OCI-LY7 (cell line): Measurements from ENCODE around the gene COL4A2.

Experiments used
- EZH2phosphoT487 ChIP-seq: fragments of 200-600 bp; sonication (generic); IDR thresholded peaks from 2 replicates; pipeline ENCODE4 v1.6.1; 2018; ENCODE audit warnings: low read depth, borderline replicate concordance, mild to moderate bottlenecking, mixed run types, antibody characterized with exemption, low read length, moderate library complexity, mixed read lengths
- TF ChIP-seq, protein P1 (sequence below): fragments of 200-600 bp; sonication (generic); conservative IDR thresholded peaks from 2 replicates; pipeline ENCODE4 v1.5.1; 2014; ENCODE audit warnings: mild to moderate bottlenecking, antibody characterized with exemption, low read length, moderate library complexity, mixed read lengths

GRCh38 chr13:110426735-110427134 lies 119.7 kb downstream of the COL4A2 start:
- TF ChIP-seq, protein P1, sequence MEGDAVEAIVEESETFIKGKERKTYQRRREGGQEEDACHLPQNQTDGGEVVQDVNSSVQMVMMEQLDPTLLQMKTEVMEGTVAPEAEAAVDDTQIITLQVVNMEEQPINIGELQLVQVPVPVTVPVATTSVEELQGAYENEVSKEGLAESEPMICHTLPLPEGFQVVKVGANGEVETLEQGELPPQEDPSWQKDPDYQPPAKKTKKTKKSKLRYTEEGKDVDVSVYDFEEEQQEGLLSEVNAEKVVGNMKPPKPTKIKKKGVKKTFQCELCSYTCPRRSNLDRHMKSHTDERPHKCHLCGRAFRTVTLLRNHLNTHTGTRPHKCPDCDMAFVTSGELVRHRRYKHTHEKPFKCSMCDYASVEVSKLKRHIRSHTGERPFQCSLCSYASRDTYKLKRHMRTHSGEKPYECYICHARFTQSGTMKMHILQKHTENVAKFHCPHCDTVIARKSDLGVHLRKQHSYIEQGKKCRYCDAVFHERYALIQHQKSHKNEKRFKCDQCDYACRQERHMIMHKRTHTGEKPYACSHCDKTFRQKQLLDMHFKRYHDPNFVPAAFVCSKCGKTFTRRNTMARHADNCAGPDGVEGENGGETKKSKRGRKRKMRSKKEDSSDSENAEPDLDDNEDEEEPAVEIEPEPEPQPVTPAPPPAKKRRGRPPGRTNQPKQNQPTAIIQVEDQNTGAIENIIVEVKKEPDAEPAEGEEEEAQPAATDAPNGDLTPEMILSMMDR, result no peak
- TF ChIP-seq EZH2phosphoT487, result no peak
